ENCODE data around the gene AGBL4.

Gene AGBL4

GRCh38 chr1:49723662-49724061 is 300.1 kb downstream of the AGBL4 start:
- no peak for DNase-seq

- no peak for DNase-seq
Observed at GRCh38 chr1:49694251-49694827, 329.4 kb downstream of the AGBL4 start.

- DNase-seq: no peak
Observed at GRCh38 chr1:49686107-49686506, 337.6 kb downstream of the AGBL4 start.

- DNase-seq: no peak
Observed at GRCh38 chr1:49677706-49678105, 346.0 kb downstream of the AGBL4 start.

GRCh38 chr1:49651136-49651535 is 372.6 kb downstream of the AGBL4 start:
- DNase-seq: no peak

DNA sequence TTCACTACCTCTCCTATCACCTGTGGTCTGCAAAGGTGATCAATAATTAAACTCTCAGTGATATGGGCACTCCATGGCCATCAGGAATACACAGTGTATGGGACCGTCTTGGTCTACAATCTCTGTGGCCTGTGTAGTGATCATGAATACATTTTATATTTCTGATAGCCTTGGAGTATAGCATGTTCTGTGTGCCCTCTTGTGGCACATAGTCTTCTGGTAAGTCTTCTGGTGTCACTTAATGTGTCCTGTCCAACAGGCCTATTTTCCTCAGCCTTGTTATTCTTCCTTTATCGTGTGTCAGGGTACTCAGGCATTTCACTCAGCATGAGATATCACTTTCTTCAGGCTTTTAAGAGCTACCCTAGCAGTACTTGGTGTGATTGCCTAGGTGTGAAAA is 393.6 kb downstream of the AGBL4 start:
- no peak for DNase-seq

GRCh38 chr1:49627781-49628180 is 396.0 kb downstream of the AGBL4 start:
- DNase-seq: no peak

- no peak for DNase-seq
Observed at GRCh38 chr1:49626472-49626871, 397.3 kb downstream of the AGBL4 start.

DNA sequence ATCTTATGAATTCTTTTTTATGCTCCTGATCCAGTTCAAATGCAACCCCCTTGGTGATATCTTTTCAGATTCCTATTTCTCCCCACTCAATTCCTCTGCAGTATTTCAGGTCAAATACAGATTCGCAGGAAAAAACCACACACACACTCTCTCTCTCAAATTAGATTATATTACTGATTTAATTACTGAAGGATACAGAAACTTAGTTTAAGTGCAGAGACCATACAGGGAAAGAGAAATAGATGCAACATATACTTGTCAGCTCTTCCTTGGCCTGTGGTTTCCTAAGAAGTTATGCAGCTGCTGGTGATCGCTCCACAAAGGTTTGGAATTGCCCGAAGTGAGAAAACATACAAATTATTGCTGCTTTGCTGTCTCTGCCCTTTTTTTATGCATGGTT is 400.9 kb downstream of the AGBL4 start:
- DNase-seq: no peak

- DNase-seq: no peak
Observed at GRCh38 chr1:49606082-49606481, 417.7 kb downstream of the AGBL4 start.

GRCh38 chr1:49597436-49597835 is 426.3 kb downstream of the AGBL4 start:
- DNase-seq: no peak

DNA sequence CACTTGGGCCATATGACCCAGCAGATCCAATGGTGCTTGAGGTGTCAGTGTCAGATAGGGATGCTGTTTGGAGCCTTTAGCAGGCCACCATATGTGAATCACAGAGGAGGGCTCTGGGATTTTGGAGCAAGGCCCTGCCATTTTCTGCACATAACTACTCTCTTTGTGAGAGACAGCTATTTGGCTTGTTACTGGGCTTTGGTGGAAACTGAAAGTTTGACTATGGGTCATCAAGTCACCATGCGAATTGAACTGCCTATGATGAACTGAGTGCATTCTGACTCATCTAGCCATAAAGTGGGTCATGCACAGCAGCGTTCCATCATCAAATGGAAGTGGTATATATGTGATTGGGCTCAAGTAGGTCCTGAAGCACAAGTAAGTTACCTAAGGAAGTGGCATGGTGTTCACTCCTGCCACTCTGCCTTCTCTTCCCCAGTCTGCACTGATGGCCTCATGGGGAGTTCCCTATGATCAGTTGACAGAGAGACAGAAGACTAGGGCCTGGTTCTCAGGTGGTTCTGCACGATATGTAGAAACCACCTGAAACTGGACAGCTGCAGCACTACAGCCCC is 447.3 kb downstream of the AGBL4 start:
- no peak for DNase-seq

DNA sequence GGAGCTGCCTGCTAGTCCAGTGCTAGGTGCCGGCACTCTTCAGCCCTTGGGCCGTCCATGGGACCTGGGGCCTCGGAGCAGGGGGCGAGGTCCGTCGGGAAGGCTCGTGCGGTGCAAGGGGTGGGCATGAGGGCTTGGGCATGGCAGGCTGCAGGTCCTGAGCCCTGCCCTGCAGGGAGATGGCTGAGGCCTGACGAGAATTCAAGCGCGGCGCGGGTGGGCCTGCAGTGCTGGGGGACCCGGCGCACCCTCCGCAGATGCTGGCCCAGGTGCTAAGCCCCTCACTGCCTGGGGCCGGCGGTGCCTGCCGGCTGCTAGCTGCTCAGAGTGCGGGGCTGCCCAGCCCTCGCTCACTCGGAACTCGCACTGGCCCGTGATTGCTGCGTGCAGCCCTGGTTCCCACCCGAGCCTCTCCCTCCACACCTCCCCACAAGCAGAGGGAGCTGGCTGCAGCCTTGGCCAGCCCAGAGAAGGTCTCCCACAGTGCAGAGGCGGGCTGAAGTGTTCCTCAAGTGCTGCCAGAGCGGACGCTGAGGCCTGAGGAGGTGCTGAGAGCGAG is 467.0 kb downstream of the AGBL4 start:
- no peak for DNase-seq

DNA sequence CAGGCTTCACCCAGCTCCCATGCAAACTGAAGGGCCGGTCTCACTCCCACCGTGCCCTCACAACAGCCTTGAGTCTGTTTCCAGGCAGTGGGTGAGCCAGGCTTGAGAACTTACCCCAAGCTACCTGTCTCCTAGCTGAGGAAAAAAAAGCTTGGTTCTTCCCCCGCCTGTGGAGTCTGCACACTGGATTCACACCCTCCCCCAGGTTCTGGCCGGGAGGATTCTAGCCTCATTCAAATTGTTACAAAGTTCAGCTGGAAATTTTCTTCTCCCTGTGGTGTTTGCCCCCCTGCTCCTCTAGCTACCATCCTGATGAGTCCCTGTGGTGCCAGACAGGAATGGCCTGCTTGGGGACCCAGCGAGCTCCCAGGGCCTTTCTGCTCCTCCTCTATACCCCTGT is 471.7 kb downstream of the AGBL4 start:
- no peak for DNase-seq

DNA sequence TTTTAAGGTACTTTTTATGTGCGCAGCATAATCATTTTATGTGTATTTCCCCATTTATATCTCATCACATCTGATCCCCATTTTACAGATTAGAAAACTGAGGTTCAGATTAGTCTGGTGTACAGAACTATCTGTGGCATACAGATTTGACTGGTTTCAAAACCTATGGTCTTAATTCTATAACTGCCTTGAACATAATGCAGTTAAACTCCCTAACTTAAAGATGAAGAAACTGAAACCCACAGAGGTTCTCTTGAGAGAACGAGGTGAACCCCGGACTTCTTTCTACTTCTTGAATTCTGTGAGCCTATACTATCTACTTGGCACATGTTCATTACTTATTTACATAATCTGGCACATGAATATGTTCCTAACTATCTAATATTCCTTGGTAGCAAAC is 479.1 kb downstream of the AGBL4 start:
- DNase-seq: no peak

DNA sequence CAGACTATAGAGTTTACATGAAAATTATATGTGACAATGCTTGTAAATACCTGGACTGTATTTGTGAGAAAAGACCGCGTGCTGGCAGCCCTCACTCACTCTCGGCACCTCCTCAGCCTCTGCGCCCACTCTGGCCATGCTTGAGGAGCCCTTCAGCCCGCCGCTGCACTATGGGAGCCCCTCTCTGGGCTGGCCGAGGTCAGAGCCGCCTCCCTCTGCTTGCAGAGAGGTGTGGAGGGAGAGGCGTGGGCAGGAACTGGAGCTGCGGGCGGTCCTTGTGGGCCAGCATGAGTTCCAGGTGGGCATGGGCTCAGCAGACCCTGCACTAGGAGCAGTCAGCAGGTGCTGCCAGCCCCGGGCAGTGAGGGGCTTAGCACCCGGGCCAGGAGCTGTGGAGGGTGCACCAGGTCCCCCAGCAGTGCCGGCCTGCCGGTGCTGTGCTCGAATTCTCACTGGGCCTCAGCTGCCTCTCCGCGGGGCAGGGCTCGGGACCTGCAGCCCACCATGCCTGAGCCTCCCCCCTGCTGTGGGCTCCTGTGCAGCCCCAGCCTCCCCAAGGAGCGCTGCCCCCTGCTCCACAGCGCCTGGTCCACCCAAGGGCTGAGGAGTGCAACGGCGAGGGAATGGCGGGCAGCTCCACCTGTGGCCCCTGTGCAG is 482.5 kb downstream of the AGBL4 start:
- DNase-seq: no peak

GRCh38 chr1:49527606-49528305 is 496.0 kb downstream of the AGBL4 start:
- DNase-seq: no peak

GRCh38 chr1:49526672-49527071 is 497.1 kb downstream of the AGBL4 start:
- no peak for DNase-seq

DNA sequence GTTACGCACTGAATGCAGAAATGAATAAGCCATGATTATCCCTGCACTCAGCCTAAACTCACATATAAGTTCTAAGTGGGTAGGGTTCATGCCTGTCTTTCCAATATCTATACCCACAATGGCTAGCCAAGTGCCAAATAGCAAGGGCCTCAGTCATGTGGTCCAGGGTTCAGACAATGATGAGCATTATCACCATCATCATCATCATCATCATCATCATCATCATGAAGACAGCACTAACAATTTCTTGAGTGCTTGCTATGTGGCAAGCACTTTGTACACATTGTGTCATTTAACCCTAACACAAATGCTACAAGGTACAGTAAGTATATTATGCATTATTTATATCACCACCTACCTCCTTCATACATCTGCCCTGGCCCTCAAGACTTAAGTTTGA is 500.0 kb downstream of the AGBL4 start:
- no peak for DNase-seq

DNA sequence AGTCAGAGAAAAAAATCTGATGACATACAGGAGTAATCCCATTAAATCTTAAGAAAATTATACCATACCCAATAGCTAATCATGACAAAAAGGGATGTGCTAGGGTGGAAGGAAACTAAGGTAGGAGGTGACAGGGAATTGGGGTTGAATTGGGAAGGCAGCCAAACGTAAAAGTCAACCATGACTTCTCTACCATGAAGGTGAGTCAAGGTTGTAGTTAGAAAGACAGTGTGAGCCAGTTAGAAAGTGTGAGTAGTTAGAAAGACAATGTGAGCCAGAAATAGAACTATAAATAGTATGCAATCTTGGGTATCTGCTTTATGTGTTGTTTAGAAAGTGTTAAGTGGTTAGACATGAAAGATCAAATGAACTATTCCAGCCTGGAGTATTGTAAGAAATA is 556.8 kb downstream of the AGBL4 start:
- DNase-seq: no peak

DNA sequence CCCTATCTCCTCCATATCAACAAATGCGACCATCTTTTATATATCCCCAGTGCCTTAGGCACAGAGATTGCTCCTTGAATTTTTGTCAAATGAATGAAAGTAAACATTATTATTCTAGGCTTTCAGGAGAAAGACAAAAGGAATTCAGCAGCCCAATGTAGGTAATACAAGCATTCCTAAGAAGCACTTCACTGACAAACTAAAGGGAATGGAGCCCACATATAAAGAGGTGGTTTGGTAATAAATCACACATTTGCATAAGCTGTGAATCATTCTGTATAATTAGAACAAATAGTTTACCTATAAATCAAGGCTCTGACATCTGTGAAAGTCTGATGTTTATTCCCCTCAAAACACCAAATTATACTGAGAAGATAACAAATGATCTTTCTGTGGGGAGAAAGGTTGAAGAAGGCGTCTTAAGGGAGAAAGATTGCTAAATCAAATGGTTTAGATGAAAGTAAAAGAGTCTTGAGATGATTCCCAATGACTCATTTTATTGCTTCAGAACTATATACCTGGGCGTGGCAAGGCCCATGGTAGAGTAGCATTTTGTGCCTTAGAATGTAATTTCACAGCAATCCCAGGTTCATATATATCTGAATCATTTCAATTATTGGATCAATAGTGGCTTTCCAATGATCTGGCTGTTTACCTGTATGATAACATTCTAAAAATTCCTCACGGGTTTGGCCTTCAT is 558.1 kb downstream of the AGBL4 start:
- DNase-seq: no peak

GRCh38 chr1:49448200-49448599 is 575.6 kb downstream of the AGBL4 start:
- no peak for DNase-seq
